Spinal cord (tissue), 10 donors: Measurements from ENCODE around the gene YDJC. TPM values are rescaled to one million over a fixed set of nuclear protein-coding genes. Genes with fewer than 3 reads are reported as not detected.
"Not testable (repeated sequence)": the region's sequence is repeated elsewhere in the genome, so short reads cannot be mapped to it uniquely, and the experiment has no call there.

Source experiments
- DNase-seq, 6 donors: peaks; one replicate each; pipeline versions ENCODE4 v3.0.0 to v3.0.0-alpha.2; 2013 to 2015; ENCODE audit warnings: low spot score in 6 of 6, low read depth in 4 of 6
- H3K27ac ChIP-seq: one replicate; pipeline ENCODE4 v1.5.1; 2013; ENCODE audit warnings: low read depth, low read length, control low read depth
- H3K27me3 ChIP-seq: one replicate; pipeline ENCODE4 v1.6.1; 2013; ENCODE audit warnings: low read length; ENCODE audit not compliant: control insufficient read depth, insufficient read depth
- H3K36me3 ChIP-seq: one replicate; pipeline ENCODE4 v1.6.1; 2013; ENCODE audit warnings: low read length; ENCODE audit not compliant: control insufficient read depth, insufficient read depth
- H3K4me1 ChIP-seq: one replicate; pipeline ENCODE4 v1.6.1; 2013; ENCODE audit warnings: low read length; ENCODE audit not compliant: control insufficient read depth, insufficient read depth
- H3K4me3 ChIP-seq: one replicate; pipeline ENCODE4 v1.5.1; 2013; ENCODE audit warnings: low read depth, low read length, control low read depth
- H3K9me3 ChIP-seq: one replicate; pipeline ENCODE4 v1.6.1; 2013; ENCODE audit warnings: low read length; ENCODE audit not compliant: control insufficient read depth, insufficient read depth
- WGBS: methylation state at CpG from one replicate; pipeline ENCODE4 v1.1.5; 2013; ENCODE audit warnings: missing lambda C conversion rate; ENCODE audit not compliant: insufficient coverage; 5-methylcytosine and 5-hydroxymethylcytosine counted together
- polyA plus RNA-seq, 2 donors: library from polyadenylated mRNA; unstranded; fragments of 120-200 nt; gene quantifications; one replicate each; pipeline ENCODE4 v1.2.1, GENCODE V29; 2013; ENCODE audit not compliant: insufficient read length in 2 of 2
- total RNA-seq, 2 donors: library from RNA; depleted of rRNA in 1 of 2; stranded (reverse); fragments of 120-200 nt in 1 of 2; fragments of >200 nt in 1 of 2; gene quantifications; one replicate each; pipeline versions ENCODE4 v1.2.3 to v1.2.4, GENCODE V29; 2013 to 2014
- donor health status: healthy.

Gene YDJC
- total and polyA plus RNA-seq, 4 donors, result 5.0 to 17.6 (median 13.5) TPM

GRCh38 chr22:21611210-21611977, 18.4 kb downstream of the YDJC start:
- H3K4me1 ChIP-seq, result no peaks in the 10 kb centered on the region
- WGBS, result 85% methylated on average over 3 of the region's 4 CpGs
- no peaks in the 10 kb centered on the region for H3K27me3 ChIP-seq
- no peaks in the 10 kb centered on the region for H3K9me3 ChIP-seq
- H3K36me3 ChIP-seq, result peaks cover 40% of the 10 kb centered on the region
- H3K27ac ChIP-seq, result no peak overlapping the region
- no peak overlapping the region for H3K4me3 ChIP-seq
- DNase-seq, result no peak

GRCh38 chr22:21609556-21610157, 20.2 kb downstream of the YDJC start:
- WGBS, result 100% methylated on average over 6 of the region's 11 CpGs
- H3K27me3 ChIP-seq, H3K9me3 ChIP-seq, H3K27ac ChIP-seq, DNase-seq, H3K4me3 ChIP-seq, H3K4me1 ChIP-seq: not testable (repeated sequence)
- peaks cover 36% of the 10 kb centered on the region for H3K36me3 ChIP-seq

- Histone ChIP-seq H3K27ac (no peak overlapping the region), H3K4me1 (no peaks in the 10 kb centered on the region), H3K4me3 (no peak overlapping the region), H3K27me3 (no peaks in the 10 kb centered on the region), H3K9me3 (no peaks in the 10 kb centered on the region), H3K36me3 (peaks cover 21% of the 10 kb centered on the region)
- no peak for DNase-seq
- 100% methylated on average over 8 of the region's 8 CpGs for WGBS
These were observed 23.0 kb downstream of the YDJC start for GRCh38 chr22:21606775-21607174.

- H3K9me3 ChIP-seq, result no peaks in the 10 kb centered on the region
- H3K36me3 ChIP-seq, result peaks cover 14% of the 10 kb centered on the region
- no peaks in the 10 kb centered on the region for H3K27me3 ChIP-seq
- no peak overlapping the region for H3K4me3 ChIP-seq
- 81% methylated on average over 7 of the region's 7 CpGs for WGBS
- H3K4me1 ChIP-seq, result no peaks in the 10 kb centered on the region
- no peak for DNase-seq
- no peak overlapping the region for H3K27ac ChIP-seq
These were observed 23.8 kb downstream of the YDJC start for GRCh38 chr22:21605887-21606564.

- peaks cover 13% of the 10 kb centered on the region for H3K36me3 ChIP-seq
- H3K9me3 ChIP-seq, result no peaks in the 10 kb centered on the region
- no peak for DNase-seq
- no peaks in the 10 kb centered on the region for H3K27me3 ChIP-seq
- H3K4me1 ChIP-seq, result no peaks in the 10 kb centered on the region
- no peak overlapping the region for H3K4me3 ChIP-seq
- no peak overlapping the region for H3K27ac ChIP-seq
- 88% methylated on average over 7 of the region's 9 CpGs for WGBS
These were observed 25.8 kb downstream of the YDJC start for GRCh38 chr22:21603973-21604372.

- Histone ChIP-seq H3K36me3 (peaks cover 15% of the 10 kb centered on the region), H3K4me3 (no peak overlapping the region), H3K9me3 (no peaks in the 10 kb centered on the region), H3K27ac (no peak overlapping the region), H3K27me3 (no peaks in the 10 kb centered on the region), H3K4me1 (no peaks in the 10 kb centered on the region)
- DNase-seq, result no peak
- WGBS, result 90% methylated on average over 5 of the region's 6 CpGs
These were observed 27.2 kb downstream of the YDJC start for GRCh38 chr22:21602579-21602978.

GRCh38 chr22:21599053-21599893, 30.5 kb downstream of the YDJC start:
- Histone ChIP-seq H3K4me3 (no peak overlapping the region), H3K36me3 (peaks cover 32% of the 10 kb centered on the region), H3K27ac (no peak overlapping the region), H3K9me3 (no peaks in the 10 kb centered on the region), H3K4me1 (peaks cover 5% of the 10 kb centered on the region), H3K27me3 (no peaks in the 10 kb centered on the region)
- no peak for DNase-seq
- WGBS, result 82% methylated on average over 5 of the region's 6 CpGs

GRCh38 chr22:21598302-21598701, 31.5 kb downstream of the YDJC start:
- no peak for DNase-seq
- no peak overlapping the region for H3K4me3 ChIP-seq
- peaks cover 40% of the 10 kb centered on the region for H3K36me3 ChIP-seq
- H3K4me1 ChIP-seq, result peaks cover 5% of the 10 kb centered on the region
- H3K27ac ChIP-seq, result no peak overlapping the region
- H3K27me3 ChIP-seq, result no peaks in the 10 kb centered on the region
- WGBS, result no CpG with 5 or more reads among the region's 3 CpGs
- no peaks in the 10 kb centered on the region for H3K9me3 ChIP-seq

GRCh38 chr22:21596356-21597135, 33.3 kb downstream of the YDJC start:
- DNase-seq, H3K27me3 ChIP-seq: not testable (repeated sequence)
- peaks cover 48% of the 10 kb centered on the region for H3K36me3 ChIP-seq

More at GRCh38 chr22:21596356-21597135, 33.3 kb downstream of the YDJC start:
- H3K4me1 ChIP-seq, H3K9me3 ChIP-seq, H3K27ac ChIP-seq, H3K4me3 ChIP-seq: not testable (repeated sequence)
- 100% methylated on average over 8 of the region's 13 CpGs for WGBS
